PFSK-1 (cell line): ENCODE results near the gene PXN.

ENCODE experiments used
- FOXP2 ChIP-seq: optimal IDR thresholded peaks from 2 replicates; pipeline ENCODE3; 2011; ENCODE audit warnings: borderline replicate concordance, control low read depth, inconsistent platforms; ENCODE audit not compliant: insufficient read depth; ENCODE audit errors: extremely low read length, extremely low read depth
- POLR2AphosphoS5 ChIP-seq: IDR thresholded peaks from 2 replicates; pipeline ENCODE4 v1.6.1; 2012; ENCODE audit warnings: low read depth, mild to moderate bottlenecking, control low read depth, low read length, moderate library complexity
- REST ChIP-seq, 2 experiments: IDR thresholded peaks; 2 replicates each; pipeline versions ENCODE4 v1.6.1 to v1.8.0; 2011 to 2012; ENCODE audit warnings: low read depth in 2 of 2, low read length in 2 of 2, control low read depth in 1 of 2, inconsistent platforms in 1 of 2, mild to moderate bottlenecking in 1 of 2, moderate library complexity in 1 of 2; ENCODE audit not compliant: insufficient read depth in 1 of 2
- SIN3A ChIP-seq: IDR thresholded peaks from 2 replicates; pipeline ENCODE4 v1.6.1; 2012; ENCODE audit warnings: mild to moderate bottlenecking, low read length, moderate library complexity, borderline replicate concordance; ENCODE audit not compliant: insufficient read depth
- TAF1 ChIP-seq: IDR thresholded peaks from 2 replicates; pipeline ENCODE4 v1.6.1; 2012; ENCODE audit warnings: low read length, control low read depth, borderline replicate concordance; ENCODE audit not compliant: insufficient read depth

PXN gene

GRCh38 chr12:120249875-120250795 is 15.4 kb downstream of the PXN start:
- TF ChIP-seq FOXP2 (no peak), POLR2AphosphoS5 (no peak), REST (IDR thresholded peaks at IDR 0.05; ENCODE audit: insufficient read depth in 1 of 2, low read depth in 2 of 2, low read length in 2 of 2) (no peak), TAF1 (no peak), SIN3A (no peak; the same call in 1 of the 2 replicates)

- TF ChIP-seq POLR2AphosphoS5 (no peak), TAF1 (no peak), FOXP2 (peak; percentile 20), SIN3A (0 out of 2 replicates have a peak, but pooled peaks have one; percentile 22)
Observed at GRCh38 chr12:120249266-120249874, 16.2 kb downstream of the PXN start.

GRCh38 chr12:120247621-120248030 is 17.9 kb downstream of the PXN start:
- TF ChIP-seq POLR2AphosphoS5 (no peak), TAF1 (no peak)

DNA sequence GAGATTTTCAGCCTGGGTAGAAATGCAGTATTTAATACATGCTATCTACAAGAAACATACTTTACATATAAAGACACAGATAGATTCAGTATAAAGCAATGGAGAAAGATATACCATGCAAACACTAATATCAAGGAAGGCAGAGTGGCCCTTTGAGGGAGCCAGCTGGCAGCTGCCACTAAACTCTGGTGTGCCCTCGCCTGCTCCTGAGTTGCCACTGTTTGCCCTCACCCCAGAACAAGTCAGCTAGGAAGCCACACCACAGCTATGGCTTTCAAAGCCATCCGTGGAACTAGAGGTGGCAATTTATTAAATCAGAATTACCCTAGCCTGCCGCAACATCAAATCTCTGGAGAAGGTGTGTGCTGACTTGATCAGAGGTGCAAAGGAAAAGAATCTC is 18.3 kb downstream of the PXN start:
- no peak for TF ChIP-seq TAF1
- TF ChIP-seq POLR2AphosphoS5 = no peak
- no peak for TF ChIP-seq REST (IDR thresholded peaks at IDR 0.05; ENCODE audit: insufficient read depth in 1 of 2, low read depth in 2 of 2, low read length in 2 of 2)
- TF ChIP-seq FOXP2 = no peak
- TF ChIP-seq SIN3A = no peak

GRCh38 chr12:120242971-120243699 is 22.4 kb downstream of the PXN start:
- TF ChIP-seq SIN3A = no peak
- no peak for TF ChIP-seq TAF1
- no peak for TF ChIP-seq REST (IDR thresholded peaks at IDR 0.05; ENCODE audit: insufficient read depth in 1 of 2, low read depth in 2 of 2, low read length in 2 of 2)
- no peak for TF ChIP-seq POLR2AphosphoS5
- TF ChIP-seq FOXP2 = no peak
